HCT116 (cell line): ENCODE measurements around the gene NKAIN4. TPM values are rescaled to one million over a fixed set of nuclear protein-coding genes. Genes with fewer than 3 reads are reported as not detected.

Experiments used
- ATAC-seq: fragments of 200-7000 bp; cut with Tn5 transposase; 2 replicates; pipeline ENCODE4 v1.9.1; 2020; ENCODE audit warnings: mild to moderate bottlenecking, moderate library complexity
- BruUV-seq: library from RNA; stranded (reverse); fragments of 400-500 nt; replicated peaks from 2 replicates; lab custom pipeline; 2021; lab: Mats Ljungman, UMichigan
- CTCF ChIA-PET: fragments of 300-600 bp; sonication (Branson Sonifier 250); formaldehyde crosslinking; loops from one replicate; lab custom pipeline; 2021; ENCODE audit warnings: antibody characterized with exemption; lab: Charles Lee
- POLR2A ChIA-PET: fragments of 300-600, 350-600 bp; sonication (Branson Sonifier 250); formaldehyde crosslinking; loops from one replicate; lab custom pipeline; 2021; ENCODE audit warnings: antibody characterized with exemption; lab: Charles Lee
- RAD21 ChIA-PET, 2 experiments: fragments of 300-600 bp; sonication (Branson Sonifier 250); formaldehyde crosslinking; loops; one replicate each; lab custom pipeline; 2023; ENCODE audit warnings: low total read pairs in 2 of 2; ENCODE audit not compliant: uncharacterized antibody in 2 of 2, unreplicated experiment in 2 of 2, low non-redundant PET in 1 of 2; lab: Charles Lee
- DNase-seq: peaks from one replicate; pipeline ENCODE4 v3.0.0-alpha.2; 2010; ENCODE audit warnings: low read depth, low spot score
- H2AFZ ChIP-seq: fragments of 200-600 bp; shearing (Covaris generic), sonication (generic); 2 replicates; pipeline ENCODE4 v1.6.1; 2017; ENCODE audit warnings: low read depth, mixed run types, mixed read lengths, antibody characterized with exemption, low read length; ENCODE audit not compliant: poor library complexity, severe bottlenecking
- H3K27ac ChIP-seq: 2 replicates; pipeline ENCODE4 v1.5.1; 2012; ENCODE audit warnings: low read depth, low read length
- H3K27me3 ChIP-seq: fragments of 200-600 bp; sonication (generic); 2 replicates; pipeline ENCODE4 v1.6.1; 2016; ENCODE audit warnings: mixed run types, low read length, mixed read lengths; ENCODE audit not compliant: insufficient read depth
- H3K36me3 ChIP-seq, 2 experiments: fragments of 200-500 bp in 1 of 2; fragments of 200-600 bp in 1 of 2; sonication (Bioruptor generic) in 1 of 2; sonication (generic) in 1 of 2; 2 replicates each; pipeline versions ENCODE4 v1.5.1 to v1.6.1; 2014 to 2016; ENCODE audit warnings: low read length in 2 of 2, inconsistent platforms in 1 of 2, mixed read lengths in 1 of 2, mixed run types in 1 of 2; ENCODE audit not compliant: insufficient read depth in 2 of 2, control insufficient read depth in 1 of 2
- H3K4me1 ChIP-seq, 2 experiments: fragments of 200-600 bp in 1 of 2; sonication (generic) in 1 of 2; 2 replicates each; pipeline versions ENCODE4 v1.5.1 to v1.6.1; 2012 to 2017; ENCODE audit warnings: low read length in 2 of 2, inconsistent platforms in 1 of 2, mild to moderate bottlenecking in 1 of 2, mixed read lengths in 1 of 2, mixed run types in 1 of 2, moderate library complexity in 1 of 2; ENCODE audit not compliant: insufficient read depth in 2 of 2, control insufficient read depth in 1 of 2
- H3K4me2 ChIP-seq: fragments of 200-600 bp; sonication (generic); 2 replicates; pipeline ENCODE4 v1.6.1; 2017; ENCODE audit warnings: mixed run types, low read length, mixed read lengths
- H3K4me3 ChIP-seq, 2 experiments: fragments of 200-600 bp in 1 of 2; sonication (generic) in 1 of 2; replicated peaks in 1 of 2; 2 replicates each; pipeline ENCODE4 v1.5.1; 2011 to 2016; ENCODE audit warnings: low read length in 2 of 2, control low read depth in 1 of 2, low read depth in 1 of 2, mild to moderate bottlenecking in 1 of 2, mixed read lengths in 1 of 2, mixed run types in 1 of 2
- H3K79me2 ChIP-seq: fragments of 200-600 bp; sonication (generic); 2 replicates; pipeline ENCODE4 v1.6.1; 2017; ENCODE audit warnings: mild to moderate bottlenecking, mixed run types, low read length, moderate library complexity, mixed read lengths; ENCODE audit not compliant: insufficient read depth
- H3K9ac ChIP-seq: fragments of 200-600 bp; sonication (generic); 2 replicates; pipeline ENCODE4 v1.6.1; 2016; ENCODE audit warnings: low read length, mixed read lengths
- H3K9me2 ChIP-seq: fragments of 200-600 bp; sonication (generic), shearing (Covaris generic); 2 replicates; pipeline ENCODE4 v1.6.1; 2017; ENCODE audit warnings: mixed run types, mild to moderate bottlenecking, moderate library complexity; ENCODE audit not compliant: insufficient read depth
- H3K9me3 ChIP-seq, 2 experiments: fragments of 200-500 bp in 1 of 2; fragments of 200-600 bp in 1 of 2; sonication (Bioruptor generic) in 1 of 2; sonication (generic) in 1 of 2; 2 replicates each; pipeline ENCODE4 v1.6.1; 2014 to 2017; ENCODE audit warnings: low read length in 2 of 2, mixed read lengths in 2 of 2, inconsistent platforms in 1 of 2, low read depth in 1 of 2, mild to moderate bottlenecking in 1 of 2, mixed run types in 1 of 2, moderate library complexity in 1 of 2; ENCODE audit not compliant: control insufficient read depth in 1 of 2, insufficient read depth in 1 of 2
- H4K20me1 ChIP-seq: fragments of 200-600 bp; sonication (generic), shearing (Covaris generic); 2 replicates; pipeline ENCODE4 v1.6.1; 2017; ENCODE audit warnings: mixed run types, mild to moderate bottlenecking, moderate library complexity; ENCODE audit not compliant: insufficient read depth
- CEBPB ChIP-seq: IDR thresholded peaks from 2 replicates; pipeline ENCODE4 v1.6.1; 2012; ENCODE audit warnings: low read depth
- EGR1 ChIP-seq: IDR thresholded peaks from 2 replicates; pipeline ENCODE4 v1.6.1; 2012; ENCODE audit warnings: low read depth
- ELF1 ChIP-seq: IDR thresholded peaks from 2 replicates; pipeline ENCODE4 v1.6.1; 2012; ENCODE audit warnings: low read depth, borderline replicate concordance
- EZH2phosphoT487 ChIP-seq: fragments of 200-600 bp; IDR thresholded peaks from 2 replicates; pipeline ENCODE4 v1.6.1; 2018; ENCODE audit warnings: antibody characterized with exemption, borderline replicate concordance
- FOSL1 ChIP-seq: IDR thresholded peaks from 2 replicates; pipeline ENCODE4 v1.6.1; 2012; ENCODE audit warnings: low read depth
- POLR2A ChIP-seq: IDR thresholded peaks from 2 replicates; pipeline ENCODE4 v1.7.0; 2011; ENCODE audit warnings: borderline replicate concordance; ENCODE audit not compliant: insufficient read depth, insufficient read length; ENCODE audit errors: extremely low read depth
- POLR2AphosphoS5 ChIP-seq: IDR thresholded peaks from 2 replicates; pipeline ENCODE4 v1.6.1; 2011; ENCODE audit warnings: mild to moderate bottlenecking, low read depth, low read length, moderate library complexity
- RAD21 ChIP-seq: IDR thresholded peaks from 2 replicates; pipeline ENCODE4 v1.6.1; 2012; ENCODE audit warnings: low read depth, mild to moderate bottlenecking
- SIN3A ChIP-seq: IDR thresholded peaks from 2 replicates; pipeline ENCODE4 v1.6.1; 2012; ENCODE audit warnings: low read depth
- SP1 ChIP-seq: IDR thresholded peaks from 2 replicates; pipeline ENCODE4 v1.6.1; 2012; ENCODE audit warnings: low read depth
- ZFX ChIP-seq: fragments of 450-650 bp; IDR thresholded peaks from 2 replicates; pipeline ENCODE4 v1.6.1; 2017
- ZNF274 ChIP-seq: fragments of 200-500 bp; sonication (Bioruptor generic); IDR thresholded peaks from 2 replicates; pipeline ENCODE4 v1.6.1; 2014; ENCODE audit warnings: mild to moderate bottlenecking, low read depth, low read length, inconsistent platforms
- intact Hi-C: fragments of 100-400 bp; cut with micrococcal nuclease; formaldehyde crosslinking; loops from 2 replicates; pipeline ENCODE4 v1.10.0; 2022
- total RNA-seq: library from RNA; stranded (reverse); gene quantifications from one replicate; pipeline ENCODE4 v1.2.1, GENCODE V29; 2021; ENCODE audit not compliant: unreplicated experiment
- TF ChIP-seq, protein P1 (sequence below): IDR thresholded peaks from 2 replicates; pipeline ENCODE4 v1.6.1; 2012; ENCODE audit warnings: low read depth
- TF ChIP-seq, protein P2 (sequence below): IDR thresholded peaks from 2 replicates; pipeline ENCODE4 v1.6.1; 2011; ENCODE audit warnings: mild to moderate bottlenecking, low read length, moderate library complexity; ENCODE audit not compliant: insufficient replicate concordance; ENCODE audit errors: extremely low read depth
- TF ChIP-seq, protein P3 (sequence below): IDR thresholded peaks from 2 replicates; pipeline ENCODE4 v1.6.1; 2012
- TF ChIP-seq, protein P4 (sequence below), 3 experiments: fragments of 200-600 bp in 1 of 3; sonication (generic) in 1 of 3; IDR thresholded peaks in 2 of 3; conservative IDR thresholded peaks in 1 of 3; 2 replicates each; pipeline ENCODE4 v1.5.1; 2012 to 2017; ENCODE audit warnings: low read depth in 2 of 3, low read length in 2 of 3, antibody characterized with exemption in 1 of 3, borderline replicate concordance in 1 of 3, control low read depth in 1 of 3, mild to moderate bottlenecking in 1 of 3, mixed read lengths in 1 of 3, mixed run types in 1 of 3, moderate library complexity in 1 of 3; ENCODE audit not compliant: insufficient read depth in 1 of 3

Gene NKAIN4
- total RNA-seq, 1 experiment from 2014 or later = not detected

DNA sequence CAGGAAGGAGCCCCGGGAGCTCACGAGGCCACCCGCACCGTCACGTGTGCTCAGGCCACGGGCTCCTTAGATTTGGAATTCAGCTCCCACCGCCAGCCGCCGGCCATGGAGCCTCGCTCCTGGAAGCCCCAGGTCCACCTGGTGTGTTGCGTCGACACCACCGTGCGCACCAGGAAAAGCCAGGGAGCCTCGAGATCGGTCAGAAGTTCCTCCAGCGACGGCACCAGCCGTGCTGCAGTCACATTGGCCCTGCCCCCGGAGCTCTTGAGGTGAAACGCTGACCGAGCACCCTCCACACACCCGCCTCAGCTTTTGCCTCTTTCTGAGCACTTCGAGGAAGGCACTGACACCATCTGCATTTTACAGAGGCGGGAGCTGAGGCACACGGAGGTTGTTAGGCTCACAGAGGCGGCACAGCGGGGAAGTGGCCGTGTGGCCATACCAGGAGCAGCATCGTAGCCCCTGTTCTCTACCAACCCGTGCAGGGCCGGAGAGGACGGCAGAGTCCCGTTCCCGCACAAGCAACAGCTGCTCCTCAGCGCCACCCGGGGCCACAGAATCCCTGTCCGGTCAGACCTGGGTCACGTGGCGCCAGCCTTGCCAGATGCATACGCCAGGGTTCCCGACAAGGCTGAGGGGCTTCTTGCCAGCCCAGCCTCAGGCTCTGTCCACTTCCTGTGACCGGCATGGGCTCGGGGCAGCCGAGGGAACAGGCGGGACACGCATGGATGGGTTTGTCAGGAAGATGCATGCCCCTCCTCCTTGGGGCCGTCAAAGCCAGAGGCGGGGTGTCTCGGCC, 7.6 kb downstream of the NKAIN4 start:
- Histone ChIP-seq H3K9me3 (no peaks in the 10 kb centered on the region), H3K36me3 (no peaks in the 10 kb centered on the region), H3K9me2 (no peaks in the 10 kb centered on the region), H3K9ac (no peak overlapping the region), H4K20me1 (no peaks in the 10 kb centered on the region), H3K27me3 (no peaks in the 10 kb centered on the region), H3K4me1 (no peaks in the 10 kb centered on the region), H3K4me3 (no peak overlapping the region), H3K27ac (no peak overlapping the region), H2AFZ (no peak overlapping the region), H3K79me2 (no peaks in the 10 kb centered on the region), H3K4me2 (no peak overlapping the region)
- TF ChIP-seq POLR2A (no peak), ZNF274 (no peak), ELF1 (no peak), EZH2phosphoT487 (no peak), SIN3A (no peak), FOSL1 (no peak), ZFX (no peak), POLR2AphosphoS5 (no peak), CEBPB (no peak), RAD21 (no peak), EGR1 (no peak), SP1 (no peak)
- TF ChIP-seq, protein P1, sequence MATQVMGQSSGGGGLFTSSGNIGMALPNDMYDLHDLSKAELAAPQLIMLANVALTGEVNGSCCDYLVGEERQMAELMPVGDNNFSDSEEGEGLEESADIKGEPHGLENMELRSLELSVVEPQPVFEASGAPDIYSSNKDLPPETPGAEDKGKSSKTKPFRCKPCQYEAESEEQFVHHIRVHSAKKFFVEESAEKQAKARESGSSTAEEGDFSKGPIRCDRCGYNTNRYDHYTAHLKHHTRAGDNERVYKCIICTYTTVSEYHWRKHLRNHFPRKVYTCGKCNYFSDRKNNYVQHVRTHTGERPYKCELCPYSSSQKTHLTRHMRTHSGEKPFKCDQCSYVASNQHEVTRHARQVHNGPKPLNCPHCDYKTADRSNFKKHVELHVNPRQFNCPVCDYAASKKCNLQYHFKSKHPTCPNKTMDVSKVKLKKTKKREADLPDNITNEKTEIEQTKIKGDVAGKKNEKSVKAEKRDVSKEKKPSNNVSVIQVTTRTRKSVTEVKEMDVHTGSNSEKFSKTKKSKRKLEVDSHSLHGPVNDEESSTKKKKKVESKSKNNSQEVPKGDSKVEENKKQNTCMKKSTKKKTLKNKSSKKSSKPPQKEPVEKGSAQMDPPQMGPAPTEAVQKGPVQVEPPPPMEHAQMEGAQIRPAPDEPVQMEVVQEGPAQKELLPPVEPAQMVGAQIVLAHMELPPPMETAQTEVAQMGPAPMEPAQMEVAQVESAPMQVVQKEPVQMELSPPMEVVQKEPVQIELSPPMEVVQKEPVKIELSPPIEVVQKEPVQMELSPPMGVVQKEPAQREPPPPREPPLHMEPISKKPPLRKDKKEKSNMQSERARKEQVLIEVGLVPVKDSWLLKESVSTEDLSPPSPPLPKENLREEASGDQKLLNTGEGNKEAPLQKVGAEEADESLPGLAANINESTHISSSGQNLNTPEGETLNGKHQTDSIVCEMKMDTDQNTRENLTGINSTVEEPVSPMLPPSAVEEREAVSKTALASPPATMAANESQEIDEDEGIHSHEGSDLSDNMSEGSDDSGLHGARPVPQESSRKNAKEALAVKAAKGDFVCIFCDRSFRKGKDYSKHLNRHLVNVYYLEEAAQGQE = no peak
- TF ChIP-seq, protein P2, sequence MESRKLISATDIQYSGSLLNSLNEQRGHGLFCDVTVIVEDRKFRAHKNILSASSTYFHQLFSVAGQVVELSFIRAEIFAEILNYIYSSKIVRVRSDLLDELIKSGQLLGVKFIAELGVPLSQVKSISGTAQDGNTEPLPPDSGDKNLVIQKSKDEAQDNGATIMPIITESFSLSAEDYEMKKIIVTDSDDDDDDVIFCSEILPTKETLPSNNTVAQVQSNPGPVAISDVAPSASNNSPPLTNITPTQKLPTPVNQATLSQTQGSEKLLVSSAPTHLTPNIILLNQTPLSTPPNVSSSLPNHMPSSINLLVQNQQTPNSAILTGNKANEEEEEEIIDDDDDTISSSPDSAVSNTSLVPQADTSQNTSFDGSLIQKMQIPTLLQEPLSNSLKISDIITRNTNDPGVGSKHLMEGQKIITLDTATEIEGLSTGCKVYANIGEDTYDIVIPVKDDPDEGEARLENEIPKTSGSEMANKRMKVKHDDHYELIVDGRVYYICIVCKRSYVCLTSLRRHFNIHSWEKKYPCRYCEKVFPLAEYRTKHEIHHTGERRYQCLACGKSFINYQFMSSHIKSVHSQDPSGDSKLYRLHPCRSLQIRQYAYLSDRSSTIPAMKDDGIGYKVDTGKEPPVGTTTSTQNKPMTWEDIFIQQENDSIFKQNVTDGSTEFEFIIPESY = no peak
- TF ChIP-seq, protein P3, sequence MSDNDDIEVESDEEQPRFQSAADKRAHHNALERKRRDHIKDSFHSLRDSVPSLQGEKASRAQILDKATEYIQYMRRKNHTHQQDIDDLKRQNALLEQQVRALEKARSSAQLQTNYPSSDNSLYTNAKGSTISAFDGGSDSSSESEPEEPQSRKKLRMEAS = no peak
- TF ChIP-seq, protein P4, sequence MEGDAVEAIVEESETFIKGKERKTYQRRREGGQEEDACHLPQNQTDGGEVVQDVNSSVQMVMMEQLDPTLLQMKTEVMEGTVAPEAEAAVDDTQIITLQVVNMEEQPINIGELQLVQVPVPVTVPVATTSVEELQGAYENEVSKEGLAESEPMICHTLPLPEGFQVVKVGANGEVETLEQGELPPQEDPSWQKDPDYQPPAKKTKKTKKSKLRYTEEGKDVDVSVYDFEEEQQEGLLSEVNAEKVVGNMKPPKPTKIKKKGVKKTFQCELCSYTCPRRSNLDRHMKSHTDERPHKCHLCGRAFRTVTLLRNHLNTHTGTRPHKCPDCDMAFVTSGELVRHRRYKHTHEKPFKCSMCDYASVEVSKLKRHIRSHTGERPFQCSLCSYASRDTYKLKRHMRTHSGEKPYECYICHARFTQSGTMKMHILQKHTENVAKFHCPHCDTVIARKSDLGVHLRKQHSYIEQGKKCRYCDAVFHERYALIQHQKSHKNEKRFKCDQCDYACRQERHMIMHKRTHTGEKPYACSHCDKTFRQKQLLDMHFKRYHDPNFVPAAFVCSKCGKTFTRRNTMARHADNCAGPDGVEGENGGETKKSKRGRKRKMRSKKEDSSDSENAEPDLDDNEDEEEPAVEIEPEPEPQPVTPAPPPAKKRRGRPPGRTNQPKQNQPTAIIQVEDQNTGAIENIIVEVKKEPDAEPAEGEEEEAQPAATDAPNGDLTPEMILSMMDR (IDR thresholded peaks at IDR 0.05 in 2 of 3, conservative IDR thresholded peaks at IDR 0.05 in 1 of 3; ENCODE audit: borderline replicate concordance in 1 of 3, insufficient read depth in 1 of 3, low read depth in 2 of 3, low read length in 2 of 3) = no peak
- DNase-seq (no peak), ATAC-seq (peak; percentile 35; the same call in 1 of the 2 replicates)
- intact Hi-C loops = no loop called here
- no TSS peak for BruUV-seq
- CTCF ChIA-PET = interaction anchor here (0.9 to 1.9 kb wide), 2 partner anchors 11 to 23 kb away, joined by 3 to 11 read pairs; partner anchors contain the start of gene BIRC7
- POLR2A ChIA-PET = no interaction called here
- RAD21 ChIA-PET = no interaction called here
